CD4-positive, alpha-beta T cell treated with Interleukin-17A for 1 hour (primary cell): ENCODE results near the gene RBM24.
A peak's percentile ranks its signal among the peaks of the same experiment; 100 is the strongest.

Source experiments
- DNase-seq: peaks from one replicate; pipeline ENCODE4 v3.0.0-alpha.2; 2020

The RBM24 gene

DNA sequence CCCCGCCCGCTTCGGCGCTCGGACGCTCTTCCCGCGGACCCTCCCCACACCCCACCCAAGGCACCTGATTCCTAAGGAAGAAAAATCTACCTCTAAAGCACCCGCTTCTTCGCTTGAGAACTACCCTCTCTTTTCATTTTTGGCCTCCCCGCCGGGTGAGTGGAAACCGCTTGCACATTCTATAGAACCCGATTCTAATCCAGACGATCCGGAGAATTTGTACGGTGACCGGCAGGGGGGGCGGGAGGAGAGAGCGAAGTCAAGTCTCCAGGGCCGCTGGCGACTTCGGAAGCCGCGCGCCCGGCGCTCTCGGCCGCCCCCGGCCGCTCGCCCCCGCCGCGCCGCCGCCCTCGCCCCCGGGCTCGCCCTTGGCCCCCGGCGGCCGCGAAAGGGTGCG is at the start of gene RBM24:
Gene RBM24, plus strand, starts transcription at position 262 of the 397 bp plus-strand sequence. CDS start 221 bp downstream, outside the sequence.
- peak; percentile 5 for DNase-seq

DNA sequence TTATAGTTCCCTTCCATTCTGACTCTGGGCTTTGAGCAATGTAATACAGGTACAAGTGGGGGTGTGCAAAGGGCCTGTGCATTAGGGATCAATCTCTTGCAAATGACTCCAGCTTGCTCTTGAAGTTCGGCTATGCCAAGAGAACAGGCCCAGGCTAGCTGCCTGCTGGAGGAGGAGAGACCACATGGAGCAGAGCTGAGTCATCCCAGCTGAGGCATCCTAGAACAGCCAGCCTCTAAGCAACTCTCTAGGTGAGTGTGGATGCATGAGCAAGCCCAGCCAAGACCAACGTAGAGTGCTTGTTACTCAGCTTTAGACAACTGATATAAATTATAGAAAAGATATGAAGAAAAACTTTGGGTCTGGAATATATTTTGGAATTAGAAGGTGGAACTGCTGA is 47.6 kb upstream of the RBM24 start:
- DNase-seq: no peak

- DNase-seq: no peak
These were observed 43.9 kb upstream of the RBM24 start for GRCh38 chr6:17237246-17237645.

DNA sequence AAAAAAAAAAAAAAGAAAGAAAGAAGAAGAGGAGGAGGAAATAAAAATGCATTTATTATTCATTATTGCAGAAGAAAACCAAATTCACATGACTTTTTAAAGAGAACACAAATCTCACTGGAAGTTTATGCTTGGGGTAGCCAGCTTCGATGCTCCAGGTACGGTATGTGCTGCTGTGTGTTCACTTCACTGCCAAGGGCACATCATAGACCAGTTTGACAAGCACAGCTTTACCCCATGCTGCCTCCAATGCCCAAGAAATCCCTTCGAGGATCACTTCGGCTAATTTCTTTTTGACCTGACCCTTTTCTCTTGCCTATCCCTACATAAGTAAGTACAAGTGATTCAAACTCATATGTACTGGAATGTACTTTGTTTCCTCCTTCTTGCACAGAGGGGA is 41.9 kb upstream of the RBM24 start:
- DNase-seq: no peak

- DNase-seq: no peak
These were observed 40.2 kb upstream of the RBM24 start for GRCh38 chr6:17240803-17241500.

GRCh38 chr6:17242087-17242486 is 39.1 kb upstream of the RBM24 start:
- no peak for DNase-seq

DNA sequence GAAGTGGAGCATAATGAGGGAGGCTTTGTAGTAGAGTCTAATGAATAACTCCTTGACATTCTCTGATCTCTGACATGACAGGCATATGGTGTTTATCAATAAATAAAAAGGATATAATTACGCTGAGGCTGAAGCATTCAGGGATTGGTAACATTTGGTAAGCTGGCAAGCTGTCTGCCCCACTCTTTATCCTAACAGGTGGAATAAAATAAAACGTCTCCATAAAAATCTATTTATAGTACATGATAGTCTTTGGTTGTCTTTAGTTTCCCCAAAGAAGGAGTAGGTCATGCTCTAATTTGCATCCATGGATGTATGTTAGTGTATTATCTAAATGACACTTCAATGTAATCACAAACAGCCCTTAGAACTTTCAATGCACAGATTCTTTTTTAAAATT is 30.9 kb upstream of the RBM24 start:
- DNase-seq: no peak

DNA sequence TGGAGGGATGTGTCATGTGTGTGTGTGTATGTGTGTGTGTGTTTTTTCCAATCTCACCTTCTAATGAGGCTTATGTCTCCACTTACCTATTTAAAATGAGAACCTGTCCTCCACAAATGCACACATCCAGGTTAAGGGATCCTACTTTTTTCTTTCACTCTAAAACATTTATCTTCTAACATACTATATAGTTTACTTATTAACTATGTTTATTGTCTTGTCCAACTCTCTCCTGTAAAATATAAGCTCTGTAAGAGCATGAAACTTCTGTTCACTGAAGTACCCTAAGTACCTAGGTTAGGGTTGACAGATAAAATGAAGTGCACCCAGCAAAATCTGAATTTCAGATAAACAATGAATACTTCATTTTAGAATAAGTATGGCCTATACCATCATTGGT is 29.2 kb upstream of the RBM24 start:
- DNase-seq: no peak

DNA sequence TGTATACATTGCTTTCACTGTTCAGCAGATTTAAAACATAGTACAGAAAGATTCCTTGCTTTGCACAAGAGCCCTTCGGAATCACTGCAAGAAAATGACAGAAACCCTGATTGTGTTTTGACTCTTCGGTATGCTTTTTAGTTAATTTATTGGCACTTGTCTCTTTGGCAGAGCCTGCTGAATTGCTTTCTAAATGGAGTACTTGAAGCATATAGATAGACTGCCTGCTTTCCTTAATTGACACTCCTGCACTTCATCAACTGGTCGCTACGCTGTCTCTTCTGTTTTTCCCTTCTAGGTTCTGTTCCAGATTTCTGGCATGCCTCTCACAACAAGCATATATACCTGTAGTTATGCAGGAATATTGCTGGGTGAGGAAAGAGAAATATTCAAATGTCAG is 22.4 kb upstream of the RBM24 start:
- no peak for DNase-seq

DNA sequence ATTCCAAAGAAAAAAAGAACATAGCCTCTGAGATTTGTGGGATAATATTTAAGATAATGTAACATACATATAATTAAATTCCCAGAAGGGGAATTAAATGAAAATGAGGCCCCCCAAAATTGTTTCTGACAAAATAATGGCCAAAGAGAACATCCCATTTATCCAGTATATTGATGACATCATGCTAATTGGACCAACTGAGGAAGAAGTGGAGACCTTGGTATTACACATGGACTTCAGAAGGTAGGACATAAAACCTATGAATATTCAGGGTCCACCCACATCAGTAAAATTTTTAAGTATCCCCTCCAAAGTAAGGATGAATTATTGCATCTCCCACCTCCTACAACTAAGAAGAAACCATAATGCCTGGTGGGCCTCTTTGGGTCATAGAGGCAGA is 15.6 kb upstream of the RBM24 start:
- DNase-seq: no peak

DNA sequence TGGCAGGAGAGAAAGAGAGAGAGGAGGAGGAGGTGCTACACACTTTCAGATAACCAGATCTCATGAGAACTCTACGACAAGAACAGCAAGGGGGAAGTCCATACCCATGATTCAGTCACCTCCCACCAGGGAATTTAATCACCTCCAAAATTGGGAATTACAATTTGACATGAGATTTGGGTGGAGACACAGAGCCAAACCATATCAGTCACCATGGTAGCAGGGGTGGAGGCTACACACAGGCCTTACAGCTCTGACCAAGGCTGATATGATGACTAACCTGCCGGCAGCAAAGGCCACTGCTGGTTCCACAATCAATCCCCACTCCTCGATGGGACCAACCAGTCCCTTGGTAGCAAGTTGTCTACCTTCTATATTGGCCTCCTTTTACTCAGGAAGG is 13.6 kb upstream of the RBM24 start:
- DNase-seq: no peak

GRCh38 chr6:17268114-17268513 is 13.0 kb upstream of the RBM24 start:
- DNase-seq: no peak

DNA sequence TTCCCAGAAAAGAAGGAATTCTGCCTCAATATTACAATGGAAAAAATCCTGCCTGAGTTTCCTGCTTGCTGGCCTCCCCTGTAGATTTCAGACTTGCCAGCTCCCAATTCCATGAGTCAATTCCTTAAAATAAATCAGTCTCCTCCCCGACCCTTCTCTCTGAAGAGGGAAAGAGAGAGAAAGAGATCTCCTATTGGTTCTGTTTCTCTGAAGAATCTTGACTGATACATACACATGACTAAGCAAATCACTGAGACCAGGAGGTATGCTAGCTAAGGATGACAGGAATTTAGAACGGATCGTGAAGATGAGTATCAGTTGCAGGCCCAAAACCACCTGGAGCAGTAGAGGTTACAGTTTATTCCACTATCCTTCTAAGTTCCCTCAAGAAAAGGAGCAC is 11.3 kb upstream of the RBM24 start:
- no peak for DNase-seq

DNA sequence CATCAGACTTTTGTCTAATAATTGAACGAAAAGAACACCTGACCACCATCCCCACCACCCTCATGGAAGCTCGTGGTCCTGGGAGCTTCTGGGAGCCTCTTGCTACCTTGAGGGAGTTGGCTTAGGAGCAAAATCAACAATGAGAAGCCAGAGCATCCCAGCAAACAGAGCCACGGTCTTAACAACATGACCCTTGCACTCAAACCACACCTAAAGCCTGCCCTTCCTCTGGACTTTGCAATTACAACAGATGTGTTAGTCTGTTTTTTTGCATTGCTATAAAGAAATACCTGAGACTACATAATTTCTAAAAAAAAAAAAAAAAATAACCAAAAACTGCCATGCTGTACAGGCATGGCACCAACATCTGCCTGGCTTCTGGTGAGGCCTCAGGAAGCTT is 9.5 kb upstream of the RBM24 start:
- no peak for DNase-seq

DNA sequence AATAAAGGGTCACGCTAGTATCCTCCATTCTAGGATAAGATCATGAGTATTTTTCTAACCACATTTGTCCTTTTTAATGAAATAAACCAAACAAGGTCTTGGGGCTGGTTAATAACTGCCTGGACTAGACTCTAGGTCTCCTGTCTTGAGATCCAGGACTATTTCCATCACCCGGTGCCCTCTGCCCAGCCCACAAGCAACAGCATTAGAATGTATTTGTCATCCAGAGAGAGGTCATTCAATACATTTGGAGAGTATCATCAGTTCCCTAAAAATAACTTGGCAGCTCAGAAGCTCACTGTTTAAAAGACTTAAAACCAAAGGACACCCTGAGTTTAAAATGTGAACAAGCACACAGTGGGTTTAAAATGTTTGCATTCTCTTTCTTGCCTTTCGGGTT is 4.4 kb upstream of the RBM24 start:
- DNase-seq: no peak

DNA sequence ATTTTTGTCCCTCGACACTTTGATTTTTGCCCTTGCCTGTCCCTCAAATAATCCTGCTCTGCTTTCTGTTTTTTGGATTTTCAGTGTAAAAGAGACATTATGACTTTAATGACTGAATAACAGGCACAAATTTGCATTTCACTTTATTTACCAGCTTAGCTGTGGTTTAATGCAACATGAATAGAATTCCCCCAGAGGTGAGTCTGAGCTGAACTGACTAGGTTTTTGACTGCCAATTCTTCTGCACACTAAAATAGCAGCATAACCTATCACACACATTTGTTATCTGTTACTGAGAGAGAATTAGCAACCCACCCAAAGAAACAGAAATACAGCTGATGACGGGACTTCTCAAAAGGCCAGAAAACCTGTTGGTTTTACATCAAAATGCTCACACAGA is 3.9 kb upstream of the RBM24 start:
- DNase-seq: no peak

DNA sequence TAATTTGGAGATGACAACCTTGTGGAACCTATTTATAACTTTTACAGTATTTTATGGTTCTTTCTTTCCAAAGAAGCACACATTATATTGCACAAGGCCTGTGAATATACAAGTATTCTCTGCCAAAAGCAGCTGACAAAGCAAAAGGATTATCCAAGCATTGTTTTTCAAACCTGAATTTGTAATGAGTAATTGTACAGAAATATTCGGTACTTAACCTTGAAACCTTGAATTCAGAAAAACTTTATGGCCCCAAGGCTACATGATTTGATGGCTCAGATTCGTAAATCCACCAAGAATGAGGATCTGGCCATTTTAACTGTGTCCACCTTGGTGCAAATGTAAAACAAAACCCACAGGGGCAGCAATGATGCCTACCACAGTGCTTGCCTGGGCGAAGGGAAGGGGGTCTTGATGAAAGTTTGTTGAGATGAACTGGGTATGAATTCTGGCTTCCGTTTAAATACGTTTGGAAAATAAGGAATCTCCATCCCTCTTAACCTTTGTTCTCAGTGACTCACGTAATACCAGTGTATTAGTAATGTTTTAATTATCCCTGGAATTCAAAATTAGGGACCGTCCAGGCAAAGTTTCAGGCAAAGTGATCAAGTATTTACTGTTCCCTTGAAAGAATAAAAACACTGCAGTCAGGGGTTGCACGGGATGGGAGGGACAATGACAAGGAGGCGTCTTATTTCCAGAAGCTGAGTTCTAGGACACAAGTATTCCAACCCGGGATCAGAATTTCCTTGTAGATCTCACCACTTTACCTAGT is 2.7 kb upstream of the RBM24 start:
- DNase-seq: no peak

- no peak for DNase-seq
These were observed 1.0 kb upstream of the RBM24 start for GRCh38 chr6:17280138-17280537.

DNA sequence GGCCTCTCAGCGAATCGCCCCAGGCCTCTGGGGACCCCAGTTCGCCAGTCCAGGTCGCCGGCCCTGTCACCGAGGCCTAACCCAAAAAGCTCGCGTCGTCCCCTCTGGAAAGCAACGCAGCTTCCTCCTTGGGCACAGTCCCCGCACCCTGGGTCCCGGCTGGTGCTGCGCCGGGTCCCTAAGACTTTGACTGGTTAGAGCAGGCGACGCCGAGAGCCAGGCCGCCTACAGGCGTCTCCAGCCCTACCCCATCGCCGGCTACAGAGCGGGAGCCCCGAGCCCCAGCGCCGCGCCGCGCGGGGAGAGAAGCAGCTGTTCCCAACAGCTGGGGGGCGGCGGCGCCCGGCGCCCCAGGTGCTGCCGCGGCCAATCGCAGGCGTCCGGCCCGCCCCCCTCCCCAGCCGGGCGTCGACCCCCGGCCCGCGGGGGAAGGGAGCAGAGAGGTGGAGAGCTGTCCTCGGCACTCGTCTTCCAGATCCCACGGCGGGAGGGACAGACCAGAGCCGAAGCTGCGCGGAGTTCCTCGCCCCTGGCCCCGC is 540 bp upstream of the RBM24 start:
- DNase-seq: no peak

- DNase-seq: no peak
These were observed 628 bp downstream of the RBM24 start for GRCh38 chr6:17281497-17282481.

DNA sequence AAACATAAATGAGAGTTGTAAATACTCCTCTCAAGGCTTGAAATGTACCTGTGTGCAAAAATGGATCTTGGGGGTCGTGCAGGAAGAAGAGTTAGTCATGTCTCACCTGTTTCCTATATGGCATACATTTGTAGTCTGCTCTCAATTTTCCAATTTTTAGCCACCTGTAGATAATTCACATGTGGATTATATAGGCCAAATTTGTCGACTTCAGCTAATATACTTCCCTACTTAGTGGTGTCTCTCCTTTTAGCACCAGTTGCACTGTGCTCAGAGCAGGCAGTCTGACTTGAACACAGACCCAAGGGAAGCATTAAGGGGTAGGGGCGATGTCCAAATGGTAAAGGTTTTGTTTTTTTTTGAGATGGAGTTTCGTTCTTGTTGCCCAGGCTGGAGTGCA is 1.9 kb downstream of the RBM24 start:
- no peak for DNase-seq

DNA sequence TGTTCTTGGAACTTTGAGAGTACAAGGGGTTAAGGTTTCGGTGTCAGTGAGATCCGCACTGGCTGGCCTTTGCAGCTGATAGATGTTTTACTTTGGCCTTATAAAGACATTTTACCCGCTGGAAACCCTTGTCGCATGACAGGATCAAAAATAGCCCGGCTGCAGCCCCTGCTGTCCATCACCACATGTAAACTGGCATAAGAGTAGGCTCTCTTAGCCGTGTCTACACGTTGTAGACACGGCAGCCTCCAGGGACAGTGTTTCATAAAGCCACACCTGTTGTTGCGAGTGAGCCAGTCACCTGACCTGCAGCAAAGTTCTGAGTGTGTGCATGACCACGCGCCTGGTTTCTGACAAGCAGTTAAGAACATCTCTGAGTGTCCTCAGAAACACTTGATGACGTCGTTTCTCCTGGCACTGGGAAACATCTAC is 8.5 kb downstream of the RBM24 start:
- no peak for DNase-seq

DNA sequence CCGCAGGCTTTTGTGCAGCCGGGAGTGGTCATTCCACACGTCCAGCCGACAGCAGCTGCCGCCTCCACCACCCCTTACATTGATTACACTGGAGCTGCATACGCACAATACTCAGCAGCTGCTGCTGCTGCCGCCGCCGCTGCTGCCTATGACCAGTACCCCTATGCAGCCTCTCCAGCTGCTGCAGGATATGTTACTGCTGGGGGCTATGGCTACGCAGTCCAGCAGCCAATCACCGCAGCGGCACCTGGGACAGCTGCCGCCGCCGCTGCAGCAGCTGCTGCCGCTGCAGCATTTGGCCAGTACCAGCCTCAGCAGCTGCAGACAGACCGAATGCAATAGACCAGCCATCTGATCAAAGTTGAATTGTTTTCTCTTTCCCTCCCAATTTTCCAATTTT is 10.6 kb downstream of the RBM24 start:
- DNase-seq: no peak
